Heart left ventricle (tissue), 16 donors: ENCODE results near the gene HSD17B8. TPM values are rescaled to one million over a fixed set of nuclear protein-coding genes. Genes with fewer than 3 reads are reported as not detected.

Experiments
- ATAC-seq, 4 donors: fragments of 200-7000 bp; cut with Tn5 transposase; one replicate each; pipeline ENCODE4 v1.9.1; 2020 to 2022; ENCODE audit warnings: moderate library complexity in 4 of 4, mild to moderate bottlenecking in 3 of 4, moderate number of reproducible peaks in 1 of 4
- DNase-seq, 5 donors: peaks; one replicate each; pipeline ENCODE4 v3.0.0-alpha.2; 2020
- H3K27ac ChIP-seq, 12 donors: fragments of 200-600 bp; sonication (generic) in 4 of 12; one replicate each; pipeline versions ENCODE4 v1.5.0 to v1.8.0; 2016 to 2022; ENCODE audit warnings: mild to moderate bottlenecking in 2 of 12
- H3K27me3 ChIP-seq, 9 donors: fragments of 200-600 bp; sonication (generic) in 2 of 9; one replicate each; pipeline versions ENCODE4 v1.5.1 to v1.8.0; 2016 to 2022; ENCODE audit warnings: mild to moderate bottlenecking in 3 of 9
- H3K36me3 ChIP-seq, 9 donors: fragments of 200-600 bp; sonication (generic) in 2 of 9; one replicate each; pipeline versions ENCODE4 v1.5.0 to v1.8.0; 2018 to 2022; ENCODE audit warnings: mild to moderate bottlenecking in 2 of 9
- H3K4me1 ChIP-seq, 12 donors: fragments of 200-600 bp; sonication (generic) in 4 of 12; one replicate each; pipeline versions ENCODE4 v1.5.0 to v1.8.0; 2016 to 2022; ENCODE audit warnings: mild to moderate bottlenecking in 3 of 12
- H3K4me3 ChIP-seq, 12 donors: fragments of 200-600 bp; sonication (generic) in 4 of 12; one replicate each; pipeline versions ENCODE4 v1.5.0 to v1.8.0; 2017 to 2022; ENCODE audit warnings: mild to moderate bottlenecking in 9 of 12, moderate library complexity in 4 of 12
- H3K9me3 ChIP-seq, 12 donors: fragments of 200-600 bp; sonication (generic) in 4 of 12; one replicate each; pipeline versions ENCODE4 v1.5.0 to v1.8.0; 2016 to 2022; ENCODE audit warnings: mild to moderate bottlenecking in 1 of 12
- CTCF ChIP-seq, 12 donors: fragments of 200-600 bp; sonication (generic) in 4 of 12; IDR thresholded peaks; one replicate each; pipeline versions ENCODE4 v1.5.0 to v1.8.0; 2018 to 2022; ENCODE audit warnings: antibody characterized with exemption in 12 of 12, mild to moderate bottlenecking in 5 of 12
- POLR2A ChIP-seq, 2 donors: fragments of 450-650 bp; IDR thresholded peaks; one replicate each; pipeline ENCODE4 v1.6.1; 2017; ENCODE audit warnings: antibody characterized with exemption in 2 of 2, mild to moderate bottlenecking in 2 of 2, moderate library complexity in 2 of 2
- WGBS, 4 donors: extraction: QIAGEN DNeasy Blood & Tissue Kit in 2 of 4; methylation state at CpG; one replicate each; pipeline versions ENCODE4 v1.1.5 to v1.1.7; 2013 to 2018; 5-methylcytosine and 5-hydroxymethylcytosine counted together
- intact Hi-C, 10 donors: fragments of 100-400 bp; cut with DNase I; formaldehyde crosslinking; loops; one replicate each; pipeline versions ENCODE4 v1.11.1 to v1.14.2; 2022
- polyA plus RNA-seq, 2 donors: library from polyadenylated mRNA; stranded (reverse); fragments of 200-250 nt; gene quantifications; one replicate each; pipeline ENCODE4 v1.2.3, GENCODE V29; 2013
- total RNA-seq, 9 donors: library from RNA; depleted of rRNA in 2 of 9; stranded (reverse); fragments of >200 nt in 2 of 9; fragmentation: NEBNext Ultra II Directional in 3 of 9; extraction: Animal tissue kit (Norgen Biotek cat#: 25700) in 3 of 9; gene quantifications; one replicate each; pipeline versions ENCODE4 v1.1.0 to v1.2.4, GENCODE V29; 2016 to 2023
- donor health status: ischemic (EF 13 %, LVEDD 7.1; RV severe dilation, severe dysfunction).
- donor health status: healthy with polysubstance abuse.
- donor health status: DM: no; HTN: yes; CAD: no.
- donor health status: DM: no; HTN: no; CAD: no.
- donor health status: ischemic (EF 25% LVEDD 6.9; RV normal size, moderate dysfunction).
- donor health status: ischemic (EF 25% LVEDD 5.7; RV mildly dilated, moderate dysfunction).
- donor health status: healthy.
- donor health status: DM: yes; HTN: yes; CAD: no.
- donor health status: ischemic (EF 35%, LVEDD 5.7; RV mildly dilated, moderate dysfunction).
- donor health status: nonischemic (EF 11% LVEDD 7.7; RV severe dilation, severe dysfunction).
- donor health status: DM: yes; HTN: yes; CAD: no.
- donor health status: PGD.
- donor health status: ischemic (EF 29% LVEDD 5.4; RV normal size, mild dysfunction).
- donor health status: nonischemic (EF 23%, LVEDD 6.1; RV moderate dilation, normal function).

HSD17B8 gene
- total and polyA plus RNA-seq, 11 donors: 15.8 to 31.7 (median 17.9) TPM

GRCh38 chr6:33185190-33185589 lies 19.3 kb upstream of the HSD17B8 start:
- Histone ChIP-seq H3K27me3 (no peaks in the 10 kb centered on the region), H3K36me3 (no peaks in the 10 kb centered on the region), H3K4me3 (no peak overlapping the region), H3K9me3 (no peaks in the 10 kb centered on the region), H3K27ac (no peak overlapping the region), H3K4me1 (peaks cover 0 to 13% (median 0%) of the 10 kb centered on the region in 12 donors)
- DNase-seq: peak in 1 of 5 donors; percentile 42
- ATAC-seq: no peak
- TF ChIP-seq POLR2A (IDR thresholded peaks at IDR 0.05): no peak
- TF ChIP-seq CTCF (IDR thresholded peaks at IDR 0.05): no peak
- 86 to 91% (median 88%) methylated on average over 6 to 9 of the region's 9 CpGs for WGBS, 4 donors
- intact Hi-C loops: no loop called here

DNA sequence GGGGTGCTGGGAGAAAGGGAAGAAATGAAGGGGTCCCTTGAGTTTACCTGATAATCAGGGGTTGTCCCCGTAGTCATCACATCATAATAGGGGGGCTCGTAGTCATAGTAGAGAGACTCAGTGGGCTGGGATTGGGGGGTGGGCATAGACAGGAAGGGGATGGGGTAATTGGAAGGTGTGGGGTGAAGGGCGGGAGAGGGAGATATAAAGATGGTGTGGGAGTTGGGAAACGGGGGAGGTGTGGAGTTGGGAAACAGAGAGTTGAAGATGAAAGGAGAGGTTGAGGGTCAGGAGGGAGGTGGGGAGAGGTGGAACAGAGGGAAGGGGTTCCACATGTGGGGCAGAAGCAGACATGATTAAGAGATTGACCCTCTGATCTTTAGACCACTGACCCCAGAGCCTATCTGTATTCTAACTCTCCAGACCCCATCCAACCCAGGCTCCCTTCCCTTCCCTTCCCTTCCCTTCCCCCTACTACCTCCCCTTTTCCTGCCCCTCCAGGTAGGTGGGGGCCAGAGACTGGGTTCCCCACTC lies 18.7 kb upstream of the HSD17B8 start:
- TF ChIP-seq POLR2A (IDR thresholded peaks at IDR 0.05) (no peak), CTCF (IDR thresholded peaks at IDR 0.05) (no peak)
- no peak overlapping the region for H3K4me3 ChIP-seq
- ATAC-seq: no peak
- no peak overlapping the region for H3K27ac ChIP-seq
- H3K36me3 ChIP-seq: no peaks in the 10 kb centered on the region
- H3K4me1 ChIP-seq: peaks cover 0 to 13% (median 0%) of the 10 kb centered on the region in 12 donors
- peaks cover 0 to 3% (median 0%) of the 10 kb centered on the region in 9 donors for H3K27me3 ChIP-seq
- WGBS, 4 donors: 76 to 94% (median 91%) methylated on average over 4 of the region's 4 CpGs
- no peaks in the 10 kb centered on the region for H3K9me3 ChIP-seq
- intact Hi-C loops: no loop called here
- no peak for DNase-seq

GRCh38 chr6:33187809-33188208 lies 16.6 kb upstream of the HSD17B8 start:
- H3K9me3 ChIP-seq: no peaks in the 10 kb centered on the region
- H3K4me3 ChIP-seq: no peak overlapping the region
- no peak for TF ChIP-seq POLR2A (IDR thresholded peaks at IDR 0.05)
- no peak for TF ChIP-seq CTCF (IDR thresholded peaks at IDR 0.05)
- peaks cover 0 to 21% (median 0%) of the 10 kb centered on the region in 9 donors for H3K27me3 ChIP-seq
- no peak overlapping the region for H3K27ac ChIP-seq
- WGBS, 4 donors: 91 to 95% (median 92%) methylated on average over 1 of the region's 1 CpG
- H3K4me1 ChIP-seq: peaks cover 0 to 24% (median 13%) of the 10 kb centered on the region in 12 donors
- intact Hi-C loops: no loop called here
- ATAC-seq (no peak), DNase-seq (no peak)
- H3K36me3 ChIP-seq: no peaks in the 10 kb centered on the region

DNA sequence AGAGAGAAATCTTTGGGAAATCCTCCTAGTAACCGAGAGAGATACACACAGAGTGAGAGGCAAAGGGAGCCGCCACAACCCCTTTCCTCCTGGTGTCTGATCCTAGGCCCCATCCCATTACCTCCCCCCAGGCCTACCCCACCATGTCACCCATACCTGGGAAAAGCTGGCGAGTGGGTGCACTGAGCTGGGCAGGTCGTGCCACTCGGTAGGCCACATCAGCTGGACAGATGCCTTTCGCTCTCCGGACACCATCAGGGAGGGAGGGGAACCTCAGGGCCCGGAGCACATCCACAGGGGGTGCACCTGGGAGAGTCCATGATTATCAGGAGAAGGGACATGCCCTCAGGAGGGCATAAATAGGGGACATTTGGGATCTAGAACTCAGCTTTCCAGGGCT lies 15.3 kb upstream of the HSD17B8 start:
- Histone ChIP-seq H3K9me3 (no peaks in the 10 kb centered on the region), H3K27me3 (peaks cover 0 to 21% (median 0%) of the 10 kb centered on the region in 9 donors), H3K36me3 (peaks cover 0 to 5% (median 2%) of the 10 kb centered on the region in 9 donors), H3K4me3 (no peak overlapping the region), H3K27ac (no peak overlapping the region), H3K4me1 (peaks cover 0 to 29% (median 17%) of the 10 kb centered on the region in 12 donors)
- ATAC-seq: no peak
- WGBS, 4 donors: 89 to 92% (median 91%) methylated on average over 8 of the region's 8 CpGs
- intact Hi-C loops: no loop called here
- TF ChIP-seq POLR2A (IDR thresholded peaks at IDR 0.05): no peak
- TF ChIP-seq CTCF (IDR thresholded peaks at IDR 0.05): no peak
- peak in 1 of 5 donors; percentile 48 for DNase-seq
